SH-SY5Y (cell line): Measurements from ENCODE around the gene LINC00237.

ENCODE experiments used
- GATA2 ChIP-seq: IDR thresholded peaks from 2 replicates; pipeline ENCODE4 v1.6.1; 2011; ENCODE audit warnings: mild to moderate bottlenecking, low read depth, low read length
- GATA3 ChIP-seq: IDR thresholded peaks from 2 replicates; pipeline ENCODE4 v1.6.1; 2011; ENCODE audit warnings: low read depth, mild to moderate bottlenecking, low read length, moderate library complexity

GRCh38 chr20:21127201-21127981, 21.2 kb upstream of the LINC00237 start:
- no peak for TF ChIP-seq GATA3
- no peak for TF ChIP-seq GATA2
